Measurements from ENCODE around the gene GSTM5.
"Not testable (repeated sequence)": the region's sequence is repeated elsewhere in the genome, so short reads cannot be mapped to it uniquely, and the experiment has no call there.

GSTM5 gene

GRCh38 chr1:109761227-109762038, 49.4 kb downstream of the GSTM5 start:
- no peak for DNase-seq (ENCODE audit: low read depth)

GRCh38 chr1:109762039-109762585, 50.1 kb downstream of the GSTM5 start:
- no peak for DNase-seq (ENCODE audit: low read depth)

GRCh38 chr1:109762821-109763645, 51.0 kb downstream of the GSTM5 start:
- DNase-seq (ENCODE audit: low read depth) = no peak

GRCh38 chr1:109763646-109764415, 51.8 kb downstream of the GSTM5 start, which contains the start of gene EPS8L3:
Gene EPS8L3 (minus strand): TSS chr1:109763923. CDS start chr1:109761749, 2,174 bp downstream.
- no peak for DNase-seq (ENCODE audit: low read depth)

- no peak for DNase-seq (ENCODE audit: low read depth)
Measured at GRCh38 chr1:109764561-109765482, 52.8 kb downstream of the GSTM5 start.

GRCh38 chr1:109765483-109765815, 53.4 kb downstream of the GSTM5 start:
- no peak for DNase-seq (ENCODE audit: low read depth)

GRCh38 chr1:109765896-109766615, 54.0 kb downstream of the GSTM5 start:
- no peak for DNase-seq (ENCODE audit: low read depth)

- DNase-seq (ENCODE audit: low read depth) = not testable (repeated sequence)
Measured at GRCh38 chr1:109766991-109767636, 55.1 kb downstream of the GSTM5 start.
